Stimulated activated CD4-positive, alpha-beta T cell treated with anti-CD3 and anti-CD28 coated beads, TNF-alpha, amount 100 ng/mL, for 24 hours (primary cell): Measurements from ENCODE around the gene TBCK.
"Not testable (repeated sequence)": the region's sequence is repeated elsewhere in the genome, so short reads cannot be mapped to it uniquely, and the experiment has no call there.

Experiments
- DNase-seq, 3 experiments: peaks; one replicate each; pipeline ENCODE4 v3.0.0-alpha.2; 2020; ENCODE audit warnings: low read depth in 3 of 3

Gene TBCK

DNA sequence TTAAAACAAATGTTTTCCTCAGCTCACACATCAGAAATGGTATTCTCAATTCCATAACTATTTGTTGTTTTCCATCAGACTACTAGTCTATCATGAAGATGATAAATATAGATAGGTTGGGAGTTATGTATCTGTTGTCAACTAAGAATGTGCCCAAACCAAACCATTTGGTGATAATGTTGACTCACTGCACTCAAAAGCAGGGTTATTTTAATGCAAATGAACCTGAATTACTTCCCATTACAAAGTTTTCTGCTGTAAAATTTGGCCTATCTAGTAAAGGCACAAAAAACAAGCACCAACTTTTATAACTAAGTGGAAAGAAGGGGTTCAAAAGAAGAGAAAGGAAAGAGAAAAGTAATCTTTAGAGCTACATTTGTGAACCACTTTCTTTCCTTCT lies 93.5 kb downstream of the TBCK start:
- DNase-seq, result no peak

DNA sequence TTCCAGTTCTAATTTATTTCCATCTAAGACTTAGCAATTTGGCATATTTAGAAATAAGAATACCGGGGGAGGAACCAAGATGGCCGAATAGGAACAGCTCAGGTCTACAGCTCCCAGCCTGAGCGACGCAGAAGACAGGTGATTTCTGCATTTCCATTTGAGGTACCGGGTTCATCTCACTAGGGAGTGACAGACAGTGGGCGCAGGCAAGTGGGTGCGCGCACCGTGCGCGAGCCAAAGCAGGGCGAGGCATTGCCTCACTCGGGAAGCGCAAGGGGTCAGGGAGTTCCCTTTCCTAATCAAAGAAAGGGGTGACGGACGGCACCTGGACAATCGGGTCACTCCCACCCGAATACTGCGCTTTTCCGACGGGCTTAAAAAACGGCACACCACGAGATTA lies 102.7 kb downstream of the TBCK start:
- DNase-seq, result not testable (repeated sequence)

DNA sequence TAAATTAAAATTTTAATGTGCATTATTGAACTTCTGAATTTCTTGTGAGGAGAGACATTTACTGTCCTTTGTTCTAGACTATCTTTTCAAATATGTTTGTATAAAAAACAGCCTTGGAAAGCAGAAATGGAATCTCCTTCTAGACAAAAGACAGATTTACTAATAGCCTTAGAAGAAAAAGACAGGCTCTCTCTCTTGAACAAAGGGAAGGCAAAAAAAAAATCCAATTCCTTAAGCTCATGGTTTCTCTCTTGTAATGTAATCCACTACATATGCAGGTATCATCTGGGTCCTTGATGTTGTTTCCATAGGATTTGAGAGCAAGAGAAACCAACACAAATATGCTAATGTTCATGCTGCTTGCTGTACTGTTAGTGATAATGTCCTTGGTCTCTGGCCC lies 106.0 kb downstream of the TBCK start:
- DNase-seq, result no peak

DNA sequence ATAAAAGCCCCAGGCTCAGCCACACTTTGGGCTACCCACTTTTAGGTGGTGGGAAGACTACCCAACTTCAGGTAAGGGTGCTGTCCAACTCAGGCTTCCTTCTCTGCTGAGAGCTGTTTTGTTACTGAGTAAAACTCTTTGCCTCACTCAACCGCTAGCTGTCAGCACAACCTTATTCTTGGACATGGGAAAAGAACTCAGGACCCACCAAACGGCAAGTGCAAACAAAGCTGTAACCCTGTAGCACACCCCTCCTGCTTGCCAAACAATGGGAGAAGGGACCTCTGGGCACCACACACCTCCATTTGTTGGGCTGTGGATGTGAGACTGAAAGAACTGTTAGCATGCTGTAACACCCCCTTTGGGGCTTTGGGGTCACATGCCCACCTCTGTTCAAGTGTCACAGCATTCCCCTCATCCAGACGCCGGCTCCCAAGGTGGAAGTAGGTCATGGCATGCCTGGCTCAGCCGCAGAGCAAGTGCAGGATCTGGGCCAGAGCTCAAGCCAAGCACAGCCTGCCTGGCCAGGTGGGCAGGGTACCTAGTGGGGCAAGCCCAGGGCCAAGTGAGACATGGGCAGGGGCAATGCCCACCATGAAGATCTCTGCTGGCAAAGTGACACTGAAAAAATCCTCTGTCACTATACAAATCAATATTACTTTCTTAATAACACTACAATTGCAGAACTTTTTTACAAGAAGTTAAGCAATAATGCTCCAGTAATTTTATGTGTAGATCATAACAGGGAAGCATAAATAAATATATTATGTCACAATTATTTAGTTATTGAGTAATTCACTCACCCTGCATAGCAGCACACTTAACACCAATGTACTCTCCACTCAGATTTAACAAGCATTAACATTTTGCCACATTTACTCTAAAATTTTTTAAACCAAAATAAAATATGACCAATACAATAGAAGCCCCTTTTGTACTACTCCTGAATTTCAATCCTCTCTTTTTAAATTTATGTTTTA lies 107.2 kb downstream of the TBCK start:
- no peak for DNase-seq

DNA sequence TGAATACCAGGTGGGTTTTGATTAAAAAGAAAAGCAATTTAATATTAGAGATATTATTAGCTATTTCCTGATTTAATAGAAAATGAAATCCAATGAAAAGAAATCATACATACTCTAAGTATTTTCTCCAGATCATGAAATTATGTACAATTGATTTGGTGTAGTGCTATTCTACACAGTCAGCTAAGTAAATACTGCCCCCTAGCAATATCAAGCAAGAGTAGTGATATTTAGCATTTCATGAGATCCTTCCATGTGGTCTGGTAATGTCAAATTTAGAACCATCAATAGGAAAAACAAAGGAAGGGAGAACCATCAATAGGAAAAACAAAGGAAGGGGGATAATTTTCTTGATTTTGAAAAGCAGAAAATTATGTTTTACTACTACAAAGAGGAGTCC lies 114.6 kb downstream of the TBCK start:
- no peak for DNase-seq

DNA sequence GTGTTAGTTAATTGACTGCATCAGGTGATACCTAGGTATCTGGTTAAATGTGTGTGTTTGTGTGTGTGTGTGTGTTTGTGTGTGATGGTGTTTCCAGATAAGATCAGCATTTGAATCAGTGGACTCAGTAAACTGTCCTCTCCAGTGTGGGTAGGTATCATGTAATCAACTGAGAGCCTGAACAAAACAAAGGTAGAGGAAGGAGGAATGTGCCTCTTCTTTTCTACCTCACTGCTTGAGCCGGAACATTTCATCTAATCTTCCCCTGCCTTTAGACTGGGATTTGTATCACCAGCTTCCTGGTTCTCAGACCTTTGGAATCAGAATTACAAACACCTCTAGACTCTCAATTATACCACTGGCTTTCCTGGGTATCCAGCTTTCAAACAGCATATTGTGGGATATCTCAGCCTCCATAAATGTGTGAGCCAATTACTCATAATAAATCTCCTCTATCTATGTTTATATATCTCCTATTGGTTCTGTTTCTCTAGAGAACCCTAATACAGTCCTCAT lies 120.5 kb downstream of the TBCK start:
- no peak for DNase-seq

DNA sequence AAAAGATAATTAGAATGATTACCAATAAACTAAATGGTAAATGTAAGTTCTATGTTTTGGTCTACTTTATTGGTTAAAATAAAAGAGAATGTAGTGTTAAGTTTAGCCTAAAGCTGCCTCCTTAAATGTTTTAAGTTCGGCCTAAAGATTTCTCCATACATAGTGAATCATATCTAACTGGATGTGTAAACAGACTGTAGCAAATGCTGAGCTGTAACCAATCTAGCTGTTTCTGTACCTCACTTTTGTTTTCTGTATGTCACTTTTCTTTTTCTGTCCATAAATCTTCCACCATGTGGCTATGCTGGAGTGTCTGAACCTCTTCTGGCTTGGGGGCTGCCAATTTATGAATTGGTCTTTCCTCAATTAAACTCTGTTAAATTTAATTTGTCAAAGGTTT lies 121.2 kb downstream of the TBCK start:
- DNase-seq, result no peak

DNA sequence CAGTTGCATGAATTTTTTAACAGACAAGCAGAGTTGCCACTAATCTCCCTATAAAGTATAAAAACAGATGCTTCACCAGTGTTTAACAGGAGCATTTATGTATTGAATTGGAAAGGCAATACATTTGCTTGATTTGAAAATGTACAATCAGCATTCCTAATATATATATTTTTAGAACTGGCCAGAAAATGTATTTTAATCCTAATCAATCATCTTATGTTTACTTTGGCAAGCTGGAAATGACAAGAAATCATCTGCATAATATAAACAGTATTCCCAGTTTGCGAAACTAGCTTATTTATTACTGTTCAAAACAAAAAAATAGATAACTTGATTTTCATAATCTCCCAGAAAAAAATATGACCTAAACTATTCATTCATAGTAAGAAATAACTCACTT lies 123.9 kb downstream of the TBCK start:
- no peak for DNase-seq

DNA sequence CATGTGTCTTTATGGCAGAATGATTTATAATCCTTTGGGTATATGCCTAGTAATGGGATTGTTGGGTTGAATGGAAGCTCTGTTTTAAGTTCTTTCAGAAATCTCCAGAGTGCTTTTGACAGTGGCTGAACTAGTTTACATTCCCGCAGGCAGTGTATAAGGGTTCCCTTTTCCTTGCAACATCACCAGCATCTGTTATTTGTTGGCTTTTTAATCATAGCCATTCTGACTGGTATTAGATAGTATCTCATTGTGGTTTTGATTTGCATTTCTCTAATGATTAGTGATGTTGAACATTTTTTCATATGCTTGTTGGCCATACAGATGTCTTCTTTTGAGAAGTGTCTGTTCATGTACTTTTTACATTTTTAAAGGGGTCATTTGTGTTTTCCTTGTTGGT lies 129.8 kb downstream of the TBCK start:
- no peak for DNase-seq

DNA sequence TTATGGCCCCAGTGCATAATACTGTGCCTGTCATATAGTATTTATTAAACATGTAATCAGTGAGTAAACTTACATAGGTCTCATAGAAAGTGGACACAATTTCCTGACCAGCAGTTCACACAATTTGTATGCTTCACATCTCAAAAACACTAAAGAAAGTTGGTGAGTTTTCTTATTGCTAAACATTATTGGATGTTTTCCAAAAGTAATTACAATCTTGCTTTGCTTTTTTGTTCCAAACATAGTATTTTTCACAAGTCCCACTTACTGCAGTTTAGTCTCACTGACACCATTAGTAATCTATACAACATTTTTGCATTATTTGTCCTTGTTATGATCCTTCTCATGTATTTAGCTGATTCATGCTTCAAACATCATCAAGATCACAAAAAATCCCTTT lies 132.5 kb downstream of the TBCK start:
- no peak for DNase-seq

DNA sequence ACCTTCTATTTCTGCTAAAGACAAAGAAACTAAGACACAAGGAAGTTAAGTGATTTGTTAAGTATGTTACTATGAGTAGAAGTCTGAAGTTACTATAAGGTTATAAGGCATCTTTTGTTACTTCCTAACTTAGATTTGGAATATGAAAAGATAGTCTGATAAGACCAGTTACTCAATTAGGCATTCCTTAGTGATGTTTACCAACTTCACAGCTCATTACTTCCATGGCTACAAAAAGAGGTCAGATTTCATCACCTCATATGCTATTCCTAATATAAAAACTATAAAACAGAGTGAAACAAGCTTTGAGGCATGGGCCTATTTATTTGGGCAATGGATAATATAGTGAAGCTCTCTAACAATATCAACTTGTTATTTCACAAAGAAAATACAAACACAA lies 143.1 kb downstream of the TBCK start:
- no peak for DNase-seq

DNA sequence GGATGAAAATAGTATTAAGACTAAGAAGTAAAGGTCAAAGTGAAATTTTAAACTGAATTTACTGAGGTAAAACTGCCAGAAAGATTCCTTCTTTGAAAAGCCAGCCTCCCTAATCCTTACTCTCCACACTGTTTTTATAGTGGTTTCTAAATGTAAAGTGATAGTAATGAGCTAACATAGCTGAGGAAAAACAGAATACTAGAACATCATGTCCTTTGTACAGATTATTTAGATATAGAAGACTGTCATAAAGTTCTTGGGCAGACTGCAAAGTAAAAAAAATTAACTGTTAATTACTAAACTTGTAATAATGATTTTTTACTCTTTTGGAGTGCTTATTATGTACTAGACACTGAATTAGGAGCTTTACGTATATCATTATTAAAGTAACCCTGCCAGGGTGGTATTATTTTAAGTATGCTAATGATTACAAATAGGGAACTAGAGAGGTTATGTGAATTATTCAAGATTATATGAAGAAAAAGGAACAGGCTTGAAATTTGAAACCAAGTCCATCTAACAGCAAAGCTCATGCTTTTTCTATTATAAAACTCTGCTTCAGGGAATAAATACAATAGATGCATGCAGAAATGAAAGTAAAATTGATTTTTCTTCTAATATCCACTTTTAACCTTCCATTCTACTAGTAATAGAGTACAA lies 150.5 kb downstream of the TBCK start:
- no peak for DNase-seq

DNA sequence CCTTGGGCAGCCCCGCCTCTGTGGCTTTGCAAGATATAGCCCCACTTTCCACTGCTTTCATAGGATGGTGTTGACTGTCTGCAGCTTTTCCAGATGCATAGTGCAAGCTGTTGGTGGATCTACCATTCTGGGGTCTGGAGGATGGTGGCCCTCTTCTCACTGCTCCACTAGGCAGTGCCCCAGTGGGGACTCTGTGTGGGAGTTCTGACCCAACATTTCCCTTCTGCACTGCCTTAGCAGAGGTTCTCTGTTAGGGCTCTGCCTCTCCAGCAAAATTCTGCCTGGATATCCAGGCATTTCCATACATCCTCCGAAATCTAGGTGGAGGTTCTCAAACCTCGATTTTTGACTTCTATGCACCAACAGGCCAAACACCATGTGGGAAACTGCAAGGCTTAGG lies 153.7 kb downstream of the TBCK start:
- no peak for DNase-seq

DNA sequence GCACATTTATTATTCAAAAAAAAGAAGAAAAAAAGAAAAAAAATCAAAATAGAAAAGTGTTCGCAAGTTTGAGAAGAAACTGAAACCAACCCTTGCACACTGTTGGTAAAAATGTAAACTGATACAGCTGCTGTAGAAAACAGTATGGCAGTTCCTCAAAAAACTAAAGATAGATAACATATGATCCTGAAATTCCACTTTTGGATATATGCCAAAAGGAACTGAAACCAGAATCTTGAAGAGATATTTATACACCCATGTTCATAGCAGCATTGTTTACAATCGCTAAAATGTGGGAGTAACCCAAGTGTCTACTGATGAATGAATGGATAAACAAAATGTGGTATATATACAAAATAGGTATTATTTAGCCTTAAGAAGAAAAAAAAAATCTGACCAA lies 155.4 kb downstream of the TBCK start:
- no peak for DNase-seq

DNA sequence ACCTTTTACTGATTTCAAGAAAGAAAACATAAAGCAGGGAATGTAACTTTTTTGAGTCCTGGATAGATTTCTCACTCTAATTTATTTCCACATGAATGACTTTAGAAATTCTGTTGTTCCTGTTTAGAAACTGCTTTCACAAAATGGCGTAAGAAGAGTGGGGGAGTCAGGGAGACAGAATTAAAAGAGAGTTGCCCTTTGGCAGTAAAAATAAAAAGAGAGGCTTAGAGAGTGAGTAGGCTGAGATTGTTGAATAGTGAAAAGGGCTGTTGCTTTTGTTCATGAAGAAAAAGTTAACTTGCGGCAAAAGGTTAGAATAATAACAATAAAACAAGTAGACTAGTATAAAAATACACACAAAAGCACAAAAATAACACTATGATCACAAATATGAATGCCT lies 166.1 kb downstream of the TBCK start:
- DNase-seq, result no peak

DNA sequence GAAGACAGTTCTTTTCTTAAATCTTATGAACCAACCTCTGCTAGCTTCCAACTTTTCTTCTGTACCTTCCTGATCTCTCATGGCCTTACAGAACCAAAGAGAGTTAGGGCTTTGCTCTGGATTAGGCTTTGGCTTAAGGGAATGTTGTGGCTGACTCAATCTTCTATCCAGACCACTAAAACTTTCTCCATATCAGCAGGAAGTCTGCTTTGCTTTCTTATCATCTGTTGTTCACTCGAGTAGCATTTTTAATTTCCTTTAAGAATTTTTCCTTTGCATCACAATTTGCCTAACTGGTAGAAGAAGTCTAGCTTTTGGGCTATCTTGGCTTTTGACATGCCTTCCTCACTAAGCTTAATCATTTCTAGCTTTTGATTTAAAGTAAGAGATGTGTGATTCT lies 167.0 kb downstream of the TBCK start:
- no peak for DNase-seq

DNA sequence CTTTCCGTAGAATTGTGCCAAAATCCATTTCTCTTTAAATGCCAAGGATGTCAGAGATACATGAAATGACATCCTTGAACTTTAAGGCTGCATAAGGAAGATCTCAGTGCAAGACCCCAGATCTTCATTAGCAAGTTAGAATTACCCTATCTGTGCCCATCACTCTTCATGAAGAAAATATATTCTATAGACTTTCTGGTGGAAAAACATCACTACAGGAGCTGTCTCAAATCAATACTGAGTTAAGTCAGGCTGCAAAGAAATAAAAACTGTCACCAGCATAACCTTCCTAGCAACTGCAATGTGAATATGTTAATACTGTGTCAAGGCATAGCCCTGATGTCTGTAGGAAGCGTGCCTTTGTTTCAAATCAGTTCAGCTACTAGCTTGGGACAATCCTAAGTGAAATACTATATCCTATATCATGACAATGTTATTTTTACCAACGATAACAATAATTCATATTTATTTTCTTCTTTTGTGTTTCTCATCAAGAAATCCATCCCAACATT lies 173.3 kb downstream of the TBCK start:
- DNase-seq, result no peak

DNA sequence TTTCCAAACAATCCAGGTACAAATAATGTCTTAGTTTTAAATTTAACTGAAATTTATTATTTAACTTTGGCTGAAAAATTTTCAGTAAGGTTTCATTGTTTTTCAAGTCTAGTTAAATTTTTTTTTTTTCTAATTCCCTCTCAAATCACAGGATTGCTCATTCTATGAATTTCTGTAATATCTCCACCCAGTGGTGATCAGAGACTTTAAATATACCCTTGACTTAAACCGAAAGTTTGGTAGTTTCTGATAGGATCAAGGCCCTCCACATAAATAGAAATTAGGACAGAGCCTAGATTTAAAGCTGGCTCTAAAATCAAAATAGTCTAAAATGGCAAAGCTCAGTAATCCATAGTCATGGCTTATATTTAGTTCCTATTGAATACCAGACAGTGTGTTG lies 175.4 kb downstream of the TBCK start:
- no peak for DNase-seq

DNA sequence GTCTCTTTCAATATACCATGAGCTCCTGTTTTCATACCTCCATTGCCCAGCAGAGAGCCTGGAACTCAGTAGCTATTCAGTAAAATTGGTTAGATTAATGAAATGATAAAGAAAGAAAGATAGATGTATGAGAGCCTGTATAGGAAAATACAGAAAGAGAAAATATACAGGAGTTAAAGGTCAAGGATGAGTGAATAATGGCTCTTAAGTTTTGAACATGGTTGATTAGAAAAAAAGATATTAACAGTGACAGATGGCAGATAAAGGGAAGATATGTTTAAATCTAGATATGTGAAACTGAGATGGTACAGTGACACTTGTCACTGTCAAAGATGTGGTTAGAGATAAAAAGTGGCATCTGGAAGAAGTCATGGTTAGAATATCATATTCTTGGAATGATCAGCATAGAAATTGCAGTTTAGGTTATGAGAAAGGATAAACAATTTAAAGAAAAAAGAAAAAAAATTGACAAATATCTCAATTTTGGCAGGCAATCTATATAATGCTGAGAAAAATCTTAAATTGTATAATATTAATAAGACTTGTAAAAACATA lies 179.2 kb downstream of the TBCK start:
- DNase-seq, result no peak

DNA sequence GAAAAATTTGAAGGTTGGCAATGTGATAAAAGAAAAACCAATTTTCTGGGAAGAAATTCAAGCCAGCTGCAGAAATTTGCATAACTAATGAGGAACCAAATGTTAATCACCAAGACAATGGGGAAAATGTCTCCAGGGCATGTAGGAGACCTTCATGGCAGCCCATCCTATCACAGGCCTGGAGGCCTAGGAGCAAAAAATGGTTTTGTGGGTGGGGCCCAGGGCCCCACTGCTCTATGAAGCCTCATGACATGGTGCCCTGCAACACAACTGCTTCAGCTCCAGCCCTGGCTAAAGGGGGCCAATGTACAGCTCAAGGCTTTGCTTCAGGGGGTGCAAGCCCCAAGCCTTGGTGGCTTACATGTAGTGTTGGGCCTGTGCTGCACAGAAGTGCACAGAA lies 184.0 kb downstream of the TBCK start:
- no peak for DNase-seq

DNA sequence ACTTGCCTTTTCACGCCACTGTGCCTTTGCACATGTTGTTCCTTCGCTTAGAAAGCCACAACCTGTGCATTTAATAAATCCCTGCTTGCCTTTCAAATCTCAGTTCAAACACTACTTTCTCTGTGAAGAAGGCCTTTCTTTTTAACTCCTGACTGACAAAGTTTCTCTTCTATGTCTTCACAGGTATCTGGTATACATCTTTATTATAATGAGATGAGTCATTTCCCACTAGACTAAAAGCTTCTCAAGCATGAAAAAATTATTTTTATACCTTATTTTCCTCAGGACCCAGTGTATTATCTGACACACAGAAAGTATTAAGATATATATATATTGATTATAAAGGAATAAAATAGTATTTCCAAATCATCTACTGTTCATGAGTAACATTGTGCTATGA lies 189.9 kb downstream of the TBCK start:
- no peak for DNase-seq

DNA sequence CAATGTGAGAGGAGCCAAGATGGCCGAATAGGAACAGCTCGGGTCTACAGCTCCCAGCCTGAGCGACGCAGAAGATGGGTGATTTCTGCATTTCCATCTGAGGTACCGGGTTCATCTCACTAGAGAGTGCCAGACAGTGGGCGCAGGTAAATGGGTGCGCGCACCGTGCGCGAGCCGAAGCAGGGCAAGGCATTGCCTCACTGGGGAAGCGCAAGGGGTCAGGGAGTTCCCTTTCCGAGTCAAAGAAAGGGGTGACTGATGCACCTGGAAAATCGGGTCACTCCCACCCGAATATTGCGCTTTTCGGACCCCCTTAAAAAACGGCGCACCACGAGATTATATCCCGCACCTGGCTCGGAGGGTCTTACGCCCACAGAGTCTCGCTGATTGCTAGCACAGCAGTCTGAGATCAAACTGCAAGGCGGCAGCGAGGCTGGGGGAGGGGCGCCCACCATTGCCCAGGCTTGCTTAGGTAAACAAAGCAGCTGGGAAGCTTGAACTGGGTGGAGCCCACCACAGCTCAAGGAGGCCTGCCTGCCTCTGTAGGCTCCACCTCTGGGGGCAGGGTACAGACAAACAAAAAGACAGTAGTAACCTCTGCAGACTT lies 196.0 kb downstream of the TBCK start:
- DNase-seq, result not testable (repeated sequence)
